Activated T-helper 17 cell treated with anti-CD3 and anti-CD28 coated beads, Interleukin-2, amount 50 U/mL, for 72 hours (primary cell): ENCODE results near the gene CALML6. TPM values are rescaled to one million over a fixed set of nuclear protein-coding genes. Genes with fewer than 3 reads are reported as not detected.
A peak's percentile ranks its signal among the peaks of the same experiment; 100 is the strongest.

Source experiments
- ATAC-seq: fragments of 150-1000 bp; cut with Tn5 transposase; replicated peaks from 2 replicates; pipeline ENCODE4 v1.10.0; 2021; ENCODE audit warnings: mild to moderate bottlenecking, moderate library complexity
- H3K27ac Mint-ChIP-seq: one replicate; pipeline ENCODE4 v1.8.0; 2022; ENCODE audit warnings: mixed read lengths
- H3K27me3 Mint-ChIP-seq: one replicate; pipeline ENCODE4 v1.8.0; 2022; ENCODE audit warnings: mixed read lengths
- H3K36me3 Mint-ChIP-seq: one replicate; pipeline ENCODE4 v1.8.0; 2022; ENCODE audit warnings: low read depth, mild to moderate bottlenecking, mixed read lengths
- H3K4me1 Mint-ChIP-seq: one replicate; pipeline ENCODE4 v1.8.0; 2022; ENCODE audit warnings: mixed read lengths
- H3K4me3 Mint-ChIP-seq: one replicate; pipeline ENCODE4 v1.8.0; 2022; ENCODE audit warnings: mild to moderate bottlenecking, mixed read lengths
- H3K9me3 Mint-ChIP-seq: one replicate; pipeline ENCODE4 v1.8.0; 2022; ENCODE audit warnings: mixed read lengths
- total RNA-seq, 2 donors: library from RNA; stranded (reverse); gene quantifications; one replicate each; pipeline ENCODE4 v1.2.3, GENCODE V29; 2022

CALML6 gene
- total RNA-seq, 2 donors from 2014 or later, result 0.86 to 1.7 TPM

GRCh38 chr1:1937549-1938275 lies 22.7 kb downstream of the CALML6 start:
- H3K9me3 Mint-ChIP-seq, result peaks cover 4% of the 10 kb centered on the region
- H3K27me3 Mint-ChIP-seq, result no peaks in the 10 kb centered on the region
- H3K4me3 Mint-ChIP-seq, result no peak overlapping the region
- no peak for ATAC-seq
- no peaks in the 10 kb centered on the region for H3K4me1 Mint-ChIP-seq
- H3K36me3 Mint-ChIP-seq, result no peaks in the 10 kb centered on the region
- H3K27ac Mint-ChIP-seq, result no peak overlapping the region

- Mint-ChIP-seq H3K27me3 (no peaks in the 10 kb centered on the region), H3K4me3 (no peak overlapping the region), H3K4me1 (no peaks in the 10 kb centered on the region), H3K27ac (no peak overlapping the region), H3K9me3 (peaks cover 4% of the 10 kb centered on the region), H3K36me3 (no peaks in the 10 kb centered on the region)
- ATAC-seq, result no peak
Observed at GRCh38 chr1:1938276-1938573, 23.2 kb downstream of the CALML6 start.

GRCh38 chr1:1938613-1939295 lies 23.7 kb downstream of the CALML6 start:
- Mint-ChIP-seq H3K27me3 (no peaks in the 10 kb centered on the region), H3K36me3 (no peaks in the 10 kb centered on the region), H3K4me1 (no peaks in the 10 kb centered on the region), H3K4me3 (no peak overlapping the region), H3K9me3 (peaks cover 4% of the 10 kb centered on the region), H3K27ac (no peak overlapping the region)
- no peak for ATAC-seq

- Mint-ChIP-seq H3K36me3 (no peaks in the 10 kb centered on the region), H3K4me3 (no peak overlapping the region), H3K27me3 (no peaks in the 10 kb centered on the region), H3K27ac (no peak overlapping the region), H3K9me3 (no peaks in the 10 kb centered on the region), H3K4me1 (no peaks in the 10 kb centered on the region)
- ATAC-seq, result no peak
Observed at GRCh38 chr1:1939296-1940122, 24.4 kb downstream of the CALML6 start.

- H3K4me1 Mint-ChIP-seq, result no peaks in the 10 kb centered on the region
- H3K36me3 Mint-ChIP-seq, result no peaks in the 10 kb centered on the region
- no peaks in the 10 kb centered on the region for H3K9me3 Mint-ChIP-seq
- H3K27me3 Mint-ChIP-seq, result no peaks in the 10 kb centered on the region
- no peak overlapping the region for H3K4me3 Mint-ChIP-seq
- no peak for ATAC-seq
- no peak overlapping the region for H3K27ac Mint-ChIP-seq
Observed at GRCh38 chr1:1940123-1940425, 25.0 kb downstream of the CALML6 start.

- Mint-ChIP-seq H3K36me3 (no peaks in the 10 kb centered on the region), H3K27ac (no peak overlapping the region), H3K27me3 (peaks cover 3% of the 10 kb centered on the region), H3K9me3 (no peaks in the 10 kb centered on the region), H3K4me3 (no peak overlapping the region), H3K4me1 (no peaks in the 10 kb centered on the region)
- no peak for ATAC-seq
Observed at GRCh38 chr1:1941211-1941841, 26.3 kb downstream of the CALML6 start.

GRCh38 chr1:1941868-1942752 lies 27.1 kb downstream of the CALML6 start:
- no peak for ATAC-seq
- H3K27me3 Mint-ChIP-seq, result peaks cover 3% of the 10 kb centered on the region
- H3K4me1 Mint-ChIP-seq, result no peaks in the 10 kb centered on the region
- H3K36me3 Mint-ChIP-seq, result no peaks in the 10 kb centered on the region
- H3K4me3 Mint-ChIP-seq, result no peak overlapping the region
- H3K27ac Mint-ChIP-seq, result no peak overlapping the region
- no peaks in the 10 kb centered on the region for H3K9me3 Mint-ChIP-seq

GRCh38 chr1:1942753-1943656 lies 27.9 kb downstream of the CALML6 start:
- Mint-ChIP-seq H3K4me3 (no peak overlapping the region), H3K27ac (no peak overlapping the region), H3K36me3 (no peaks in the 10 kb centered on the region), H3K4me1 (no peaks in the 10 kb centered on the region), H3K27me3 (peaks cover 3% of the 10 kb centered on the region), H3K9me3 (no peaks in the 10 kb centered on the region)
- ATAC-seq, result no peak

GRCh38 chr1:1943834-1944570 lies 28.9 kb downstream of the CALML6 start:
- Mint-ChIP-seq H3K27ac (no peak overlapping the region), H3K27me3 (peaks cover 3% of the 10 kb centered on the region), H3K36me3 (no peaks in the 10 kb centered on the region), H3K4me1 (no peaks in the 10 kb centered on the region), H3K4me3 (peak overlapping the region; percentile 14), H3K9me3 (no peaks in the 10 kb centered on the region)
- peak; percentile 89 for ATAC-seq

GRCh38 chr1:1945782-1946393 lies 30.8 kb downstream of the CALML6 start:
- Mint-ChIP-seq H3K27me3 (peaks cover 3% of the 10 kb centered on the region), H3K4me3 (no peak overlapping the region), H3K27ac (no peak overlapping the region), H3K36me3 (no peaks in the 10 kb centered on the region), H3K9me3 (no peaks in the 10 kb centered on the region), H3K4me1 (no peaks in the 10 kb centered on the region)
- ATAC-seq, result no peak

GRCh38 chr1:1946540-1946939 lies 31.5 kb downstream of the CALML6 start:
- no peak for ATAC-seq
- Mint-ChIP-seq H3K4me1 (no peaks in the 10 kb centered on the region), H3K27me3 (peaks cover 3% of the 10 kb centered on the region), H3K9me3 (no peaks in the 10 kb centered on the region), H3K36me3 (no peaks in the 10 kb centered on the region), H3K4me3 (no peak overlapping the region), H3K27ac (no peak overlapping the region)

GRCh38 chr1:1947493-1947892 lies 32.4 kb downstream of the CALML6 start:
- no peaks in the 10 kb centered on the region for H3K4me1 Mint-ChIP-seq
- no peak for ATAC-seq
- H3K36me3 Mint-ChIP-seq, result no peaks in the 10 kb centered on the region
- no peak overlapping the region for H3K27ac Mint-ChIP-seq
- H3K9me3 Mint-ChIP-seq, result no peaks in the 10 kb centered on the region
- H3K27me3 Mint-ChIP-seq, result peaks cover 7% of the 10 kb centered on the region
- H3K4me3 Mint-ChIP-seq, result no peak overlapping the region
